Measurements from ENCODE around the gene PEPD.
"Not testable (repeated sequence)": the region's sequence is repeated elsewhere in the genome, so short reads cannot be mapped to it uniquely, and the experiment has no call there.

PEPD gene

DNA sequence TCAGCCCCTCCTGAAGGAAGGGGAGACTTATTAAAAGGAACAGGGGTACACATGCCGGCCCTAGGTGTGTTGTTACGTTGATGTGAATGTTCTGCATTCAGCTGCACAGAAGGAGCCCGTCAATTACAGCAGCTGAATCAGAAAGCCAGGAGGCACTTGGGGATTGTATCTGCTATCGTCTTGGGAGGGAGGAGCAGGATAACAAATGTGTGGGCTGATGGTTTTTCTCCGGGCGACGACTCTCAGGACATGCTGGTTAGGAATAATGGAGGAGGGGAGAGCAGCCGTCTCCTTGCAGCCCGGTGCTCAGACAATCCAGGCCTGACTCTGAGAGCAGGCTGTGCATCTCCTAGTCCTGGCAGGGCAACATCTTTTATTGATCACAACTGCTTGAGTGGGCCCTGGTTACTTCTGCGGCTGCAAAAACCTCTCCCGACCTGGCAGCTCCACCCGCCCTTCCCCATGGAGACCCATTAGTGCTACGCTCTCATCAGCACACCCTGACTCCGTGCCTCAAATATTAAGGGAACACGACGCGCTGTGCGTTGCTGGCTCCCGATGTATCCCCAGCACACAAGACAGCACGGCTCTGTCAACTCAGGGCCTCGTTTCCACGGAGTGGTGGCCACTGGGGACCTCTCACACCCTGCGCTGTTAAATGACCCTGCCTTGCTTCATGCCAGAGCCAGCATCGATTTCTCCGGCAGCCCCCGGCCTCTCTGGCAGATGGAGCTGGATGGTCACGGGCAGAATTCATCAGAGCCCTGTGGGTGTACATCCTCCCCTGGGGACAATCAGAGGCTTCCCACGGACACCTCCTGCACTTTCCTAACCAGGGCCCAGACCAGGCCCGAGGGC, 25.3 kb downstream of the PEPD start:
- DNase-seq = no peak

DNA sequence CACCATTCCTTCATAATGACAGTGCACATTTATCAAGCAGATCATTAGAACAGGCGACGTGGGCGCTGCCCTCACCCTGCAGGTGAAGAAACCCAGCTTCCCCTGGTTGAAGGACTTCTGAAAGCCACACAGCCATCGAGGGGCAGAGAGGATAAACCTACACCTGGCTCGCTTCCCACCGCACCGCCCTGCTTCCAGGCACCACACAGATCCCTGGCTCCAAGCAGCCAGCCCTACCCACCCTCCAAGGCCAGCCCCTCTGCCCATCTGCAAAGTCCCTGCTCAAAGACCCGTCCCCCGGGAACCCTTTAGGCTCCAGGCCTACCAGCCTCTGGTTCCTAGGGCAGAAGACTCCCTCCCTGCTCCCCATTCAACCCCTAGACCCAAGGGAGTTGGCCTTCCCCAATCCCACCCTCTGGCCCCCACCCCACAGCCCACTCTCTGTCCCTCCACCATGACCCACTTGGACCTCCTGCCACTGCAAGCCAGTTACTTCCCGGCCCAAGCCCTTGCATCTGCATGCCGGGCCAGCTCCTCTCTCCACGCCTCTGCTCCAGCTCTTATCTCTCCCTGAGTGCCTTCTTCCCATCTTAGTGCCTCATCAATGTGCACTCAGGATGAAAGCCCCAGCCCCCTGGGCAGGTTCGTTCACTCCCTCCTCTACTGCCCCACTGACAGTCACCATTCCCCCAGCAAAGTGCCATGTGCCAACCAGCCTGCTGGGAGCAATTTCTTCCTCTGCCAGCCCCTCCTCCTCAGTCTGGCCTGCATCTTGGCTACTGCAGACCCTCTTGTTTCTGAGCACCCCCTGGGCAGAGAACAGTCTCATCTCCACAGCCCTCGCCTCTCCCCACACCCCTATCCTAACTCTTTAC, 28.0 kb downstream of the PEPD start:
- DNase-seq = no peak

DNA sequence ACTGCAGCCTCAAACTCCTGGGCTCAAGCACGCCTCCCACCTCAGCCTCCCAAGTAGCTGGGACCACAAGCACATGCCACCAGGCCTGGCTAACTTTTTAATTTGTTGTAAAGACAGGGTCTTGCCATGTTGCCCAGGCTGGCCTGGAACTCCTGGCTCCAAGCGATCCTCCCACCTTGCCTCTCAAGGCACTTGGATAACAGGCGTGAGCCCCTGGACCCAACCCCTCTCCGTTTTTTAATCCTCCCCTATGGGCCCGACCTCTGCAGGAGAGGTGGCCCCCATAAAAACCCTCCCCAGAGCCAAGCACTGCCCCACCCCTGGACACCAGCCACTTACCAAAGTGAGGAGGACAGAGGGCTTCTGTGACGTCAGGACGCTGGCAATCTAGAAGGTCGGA, 28.6 kb downstream of the PEPD start:
- no peak for DNase-seq

DNA sequence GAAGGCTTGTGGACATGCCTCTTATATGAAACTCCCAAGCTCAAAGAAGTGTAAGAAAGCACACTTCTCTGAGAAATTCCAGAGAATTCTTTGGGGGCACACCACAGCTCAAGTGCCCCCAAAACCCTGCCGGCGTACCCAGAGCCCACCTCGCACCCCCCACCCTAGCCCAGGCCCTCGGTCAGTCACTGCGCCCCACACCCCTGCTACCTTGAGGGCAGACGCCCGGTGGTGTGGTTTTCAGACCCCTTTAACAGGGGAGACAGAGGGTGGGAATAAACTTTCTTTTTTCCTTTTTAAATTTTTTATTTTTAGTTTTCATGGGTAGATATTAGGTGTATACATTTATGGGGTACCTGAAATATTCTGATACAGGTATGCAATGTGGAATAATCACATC, 29.5 kb downstream of the PEPD start:
- no peak for DNase-seq

DNA sequence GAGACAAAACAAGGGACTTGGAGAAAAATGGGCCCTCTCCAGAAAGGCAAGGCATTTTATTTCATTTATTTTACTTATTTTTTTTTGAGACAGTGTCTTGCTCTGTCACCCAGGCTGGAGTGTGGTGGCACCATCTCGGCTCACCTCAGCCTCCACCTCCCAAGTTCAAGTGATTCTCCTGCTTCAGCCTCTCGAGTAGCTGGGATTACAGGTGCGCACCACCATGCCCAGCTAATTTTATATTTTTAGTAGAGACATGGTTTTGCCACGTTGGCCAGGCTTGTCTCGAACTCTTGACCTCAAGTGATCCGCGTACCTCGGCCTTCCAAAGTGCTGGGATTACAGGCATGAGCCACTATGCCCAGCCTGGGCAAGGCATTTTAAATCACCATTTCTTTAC, 31.0 kb downstream of the PEPD start:
- not testable (repeated sequence) for DNase-seq

DNA sequence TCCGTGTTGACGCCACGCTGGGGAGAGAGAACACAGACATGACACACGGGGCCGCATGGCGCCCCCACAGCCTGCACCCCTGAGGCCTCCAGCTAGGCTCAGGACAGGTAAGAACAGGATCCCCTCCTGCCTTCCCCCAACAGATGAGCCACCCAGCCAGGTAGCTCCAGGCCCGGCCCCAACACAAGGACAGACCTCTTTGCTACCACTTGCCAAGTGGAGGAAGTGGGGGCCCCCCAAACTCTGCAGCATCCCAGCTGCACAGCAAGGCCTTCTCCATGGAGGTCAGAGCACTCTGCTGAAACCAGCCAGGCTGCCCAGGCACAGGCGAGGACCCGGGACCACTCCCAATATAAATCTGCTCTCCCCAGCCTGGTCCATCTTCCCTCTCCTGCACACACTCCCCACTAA, 31.5 kb downstream of the PEPD start:
- no peak for DNase-seq

DNA sequence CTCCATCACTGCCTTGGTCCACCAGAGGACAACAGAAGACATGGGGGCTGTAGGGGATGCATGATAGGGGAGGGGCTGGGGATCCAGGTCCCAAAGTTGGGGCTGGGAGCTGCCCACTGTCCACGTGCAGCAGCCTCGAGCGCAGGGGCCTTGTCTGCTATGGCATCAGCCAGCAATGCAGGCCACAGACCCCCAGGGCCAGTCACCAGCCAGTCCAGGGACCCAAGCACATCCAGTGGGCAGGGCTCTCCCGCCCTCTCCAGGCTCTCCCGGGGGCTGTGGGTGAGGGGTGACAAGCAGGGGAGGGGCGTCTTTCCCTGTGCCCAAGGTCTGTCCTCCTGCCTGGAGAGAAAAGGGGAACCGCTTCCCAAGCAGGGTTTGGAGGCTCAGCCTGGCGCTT, 32.8 kb downstream of the PEPD start:
- DNase-seq = no peak

DNA sequence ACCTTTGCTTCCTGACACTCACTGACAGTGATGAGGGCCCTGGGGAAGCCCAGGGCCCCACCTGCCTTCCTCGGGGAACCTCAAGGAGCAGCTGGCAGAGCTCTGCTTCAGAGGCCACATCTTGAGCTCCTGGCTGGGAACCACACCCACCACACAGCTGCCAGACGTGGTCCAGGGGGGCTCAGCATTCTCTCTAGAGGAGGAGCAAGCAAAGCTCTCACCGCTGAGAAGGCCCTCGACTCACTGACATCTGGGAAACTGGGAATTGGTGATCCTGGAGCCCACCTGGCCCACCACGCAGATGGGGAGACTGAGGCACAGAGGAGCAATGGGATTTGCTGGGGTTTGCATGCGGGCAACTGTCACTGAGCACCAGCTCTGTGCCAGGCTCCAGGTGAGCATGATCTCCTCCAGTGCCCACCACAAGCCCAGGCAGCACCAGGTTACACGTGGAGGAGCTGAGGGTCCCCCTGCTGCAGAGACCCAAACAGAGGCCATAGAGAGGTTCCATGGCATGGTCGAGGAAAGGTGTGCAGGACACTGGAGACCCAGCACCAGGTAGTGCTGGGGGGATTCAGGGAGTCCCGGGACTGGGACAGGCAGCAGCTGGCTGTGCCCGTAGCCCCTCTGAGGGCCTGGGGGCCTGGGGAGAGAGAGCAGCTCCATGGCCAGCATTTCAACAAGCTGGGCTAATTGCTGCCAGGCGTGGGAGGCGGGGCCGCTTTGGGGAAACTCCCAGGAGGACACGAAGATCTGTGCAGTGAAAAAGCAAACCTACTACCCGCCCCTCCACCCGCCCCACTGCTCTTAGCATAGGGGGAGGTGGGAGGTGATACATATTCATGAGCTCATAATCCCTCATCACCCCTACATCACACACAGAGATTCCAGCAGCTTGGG, 33.4 kb downstream of the PEPD start:
- DNase-seq = no peak

DNA sequence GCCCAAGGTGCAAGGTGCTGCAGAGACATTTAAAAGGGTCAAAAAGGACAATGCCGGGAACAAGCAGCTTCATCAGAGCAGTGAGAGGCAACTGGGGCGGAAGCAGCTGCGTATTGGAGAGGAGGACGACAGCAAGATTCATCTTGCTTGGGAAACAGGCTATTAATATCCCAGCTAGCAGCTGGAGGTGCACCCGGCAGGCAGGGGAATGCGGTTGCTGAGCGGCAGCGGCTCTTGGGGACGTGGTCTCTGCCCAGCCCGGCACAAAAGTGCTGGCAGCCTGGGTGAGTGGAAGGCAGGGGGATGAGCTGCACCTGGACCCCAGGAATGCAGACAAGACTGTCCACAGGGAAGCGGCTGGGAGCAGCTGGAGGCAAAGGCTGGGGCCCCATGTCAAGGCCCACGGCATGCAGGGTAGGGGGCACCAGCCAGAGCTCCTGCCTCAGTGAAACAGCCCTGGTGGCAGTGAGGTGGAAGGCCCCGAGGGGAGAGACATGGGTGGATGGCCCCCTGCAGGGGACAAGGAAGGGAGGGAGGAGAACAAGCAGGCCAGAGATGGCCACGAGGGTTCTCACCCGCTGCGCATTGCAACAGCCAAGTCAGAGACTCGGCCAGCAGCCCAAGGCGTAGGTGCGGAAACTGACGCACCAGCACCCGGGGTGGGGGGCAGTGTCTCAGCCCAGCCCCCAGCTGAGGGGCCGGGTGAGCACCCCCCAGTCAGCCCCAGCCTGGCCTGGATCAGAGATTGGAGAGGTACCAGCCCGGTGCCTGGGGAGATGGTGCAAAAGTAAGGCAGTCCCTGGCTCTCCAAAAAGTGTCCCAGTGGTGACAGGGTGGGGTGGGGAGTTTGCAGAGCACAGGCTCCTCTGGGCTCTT, 34.4 kb downstream of the PEPD start:
- no peak for DNase-seq

DNA sequence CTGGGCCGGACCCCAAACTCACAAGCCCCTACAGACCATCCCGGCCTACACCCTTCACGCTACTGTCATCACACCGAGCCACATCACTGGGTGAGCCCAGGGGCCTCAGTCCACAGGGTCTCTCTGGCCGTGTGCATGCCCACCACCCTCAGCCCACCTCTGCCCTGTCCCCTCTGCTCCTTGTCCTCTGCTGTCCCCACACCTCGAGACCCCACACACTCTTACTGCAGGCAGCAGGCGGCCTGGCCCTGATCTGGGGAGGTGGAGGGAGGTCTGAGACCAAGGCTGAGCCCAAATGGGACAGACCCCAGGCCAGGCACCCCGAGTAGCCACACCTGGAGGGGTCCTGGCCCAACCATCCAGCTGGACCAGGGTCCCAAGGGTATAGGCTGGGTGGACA, 35.2 kb downstream of the PEPD start:
- no peak for DNase-seq

DNA sequence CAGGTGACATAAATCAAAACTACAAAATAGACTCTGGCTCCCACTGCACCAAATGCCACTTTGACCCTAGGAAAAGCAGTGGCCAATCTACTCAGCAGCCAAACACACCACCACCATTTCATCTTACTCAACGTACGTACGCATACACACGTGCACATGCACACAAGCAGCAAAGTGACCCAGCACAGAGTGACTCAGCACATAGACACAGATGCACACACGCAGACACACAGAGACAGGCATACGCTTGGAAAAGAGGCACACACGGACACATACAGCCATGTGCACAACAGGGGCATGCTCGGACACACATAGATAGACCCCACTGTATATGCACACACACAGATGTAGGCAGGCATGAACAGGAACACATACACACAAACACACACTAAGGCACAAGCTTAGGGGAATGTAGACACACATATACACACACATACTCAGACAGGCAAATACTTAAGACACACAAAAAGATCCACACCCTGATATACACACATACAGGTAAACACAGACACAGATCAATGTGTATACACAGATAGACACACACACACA, 37.3 kb downstream of the PEPD start:
- DNase-seq = no peak

DNA sequence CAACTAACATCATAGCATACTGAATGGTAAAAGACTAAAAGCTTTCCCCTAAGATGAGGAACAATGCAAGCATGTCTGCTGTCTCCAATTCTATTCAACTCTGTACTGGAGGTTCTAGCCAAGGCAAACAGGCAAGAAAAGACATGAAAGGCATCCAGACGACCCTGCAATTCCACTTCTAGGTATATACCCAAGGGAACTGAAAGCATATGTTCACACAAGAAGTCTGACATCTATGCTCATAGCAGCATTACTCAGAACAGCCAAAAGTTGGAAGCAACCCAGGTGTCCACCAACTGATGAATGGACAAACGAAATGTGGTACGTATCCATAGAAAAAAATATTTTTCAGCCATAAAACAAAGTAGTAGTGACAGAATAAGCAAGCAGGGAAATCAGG, 39.1 kb downstream of the PEPD start:
- DNase-seq = no peak

DNA sequence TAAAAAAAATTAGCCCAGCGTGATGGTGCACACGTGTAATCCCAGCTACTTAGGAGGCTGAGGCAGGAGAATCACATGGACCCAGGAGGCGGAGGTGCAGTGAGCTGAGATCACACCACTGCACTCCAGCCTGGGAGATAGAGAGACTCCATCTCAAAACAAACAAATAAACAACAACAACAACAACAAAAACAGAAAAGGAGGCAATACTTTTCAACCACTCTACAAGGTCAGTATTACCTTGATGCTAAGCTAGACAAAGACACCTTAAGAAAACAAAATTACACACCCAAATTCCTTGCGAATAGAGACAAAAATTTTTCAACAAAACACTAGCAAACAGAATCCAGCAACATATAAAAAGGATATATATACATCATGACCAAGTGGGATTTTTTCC, 39.7 kb downstream of the PEPD start:
- DNase-seq = no peak

DNA sequence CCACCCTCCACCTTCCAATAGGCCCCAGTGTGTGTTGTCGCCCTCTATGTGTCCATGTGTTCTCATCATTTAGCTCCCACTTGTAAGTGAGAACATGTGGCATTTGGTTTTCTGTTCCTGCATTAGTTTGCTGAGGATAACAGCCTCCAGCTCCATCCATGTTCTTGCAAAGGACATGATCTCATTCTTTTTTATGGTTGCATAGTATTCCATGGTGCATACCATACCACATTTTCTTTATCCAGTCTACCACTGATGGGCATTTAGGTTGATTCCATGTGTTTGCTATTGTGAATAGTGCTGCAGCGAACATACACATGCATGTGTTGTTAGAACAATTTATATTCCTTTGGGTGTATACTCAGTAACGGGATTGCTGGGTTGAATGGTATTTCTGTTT, 42.0 kb downstream of the PEPD start:
- not testable (repeated sequence) for DNase-seq

DNA sequence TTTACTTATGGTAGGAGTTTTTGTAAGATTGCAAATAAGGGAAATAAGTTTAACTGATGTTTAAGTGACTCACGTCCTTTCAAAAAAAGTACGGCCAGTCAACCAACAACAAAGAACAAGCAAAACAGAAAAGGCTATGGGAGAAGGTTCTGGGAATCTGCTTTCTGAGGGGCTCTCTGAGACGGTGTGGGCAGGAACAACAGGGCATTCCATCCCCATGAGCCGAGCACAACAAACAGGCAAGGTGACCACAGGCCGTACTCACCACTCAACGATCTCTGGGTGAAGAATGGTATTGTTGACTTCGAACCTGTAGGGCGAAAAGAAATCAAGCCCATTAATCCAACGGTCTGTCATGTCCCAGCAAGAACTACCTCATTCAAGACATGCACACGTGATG, 43.8 kb downstream of the PEPD start:
- DNase-seq = no peak

DNA sequence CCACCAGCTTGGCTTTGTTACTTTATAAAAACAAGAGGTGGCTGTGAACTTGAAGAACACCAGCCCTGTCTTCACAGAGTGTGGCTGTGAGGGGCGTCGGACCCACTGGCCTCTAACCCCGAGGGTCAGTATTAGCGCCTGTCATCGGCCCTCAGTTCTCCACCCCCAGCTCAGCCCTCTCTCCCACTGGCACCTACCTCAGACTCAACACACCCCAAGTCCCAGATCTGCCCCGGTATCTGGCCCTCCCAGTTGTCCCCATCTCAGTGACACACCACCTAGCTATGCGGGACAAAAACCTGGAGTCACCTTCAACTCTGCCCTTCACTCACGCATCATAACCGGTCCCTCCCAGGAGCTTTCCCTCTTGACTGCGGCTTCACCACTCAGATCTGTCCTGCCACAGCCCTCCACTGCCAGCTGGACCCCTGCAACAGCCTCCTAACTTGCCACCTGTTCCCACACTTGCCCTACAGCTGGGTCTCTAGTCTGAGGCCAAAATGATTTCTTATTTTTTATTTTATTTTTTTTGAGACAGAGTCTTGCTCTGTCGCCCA, 45.4 kb downstream of the PEPD start:
- DNase-seq = no peak

DNA sequence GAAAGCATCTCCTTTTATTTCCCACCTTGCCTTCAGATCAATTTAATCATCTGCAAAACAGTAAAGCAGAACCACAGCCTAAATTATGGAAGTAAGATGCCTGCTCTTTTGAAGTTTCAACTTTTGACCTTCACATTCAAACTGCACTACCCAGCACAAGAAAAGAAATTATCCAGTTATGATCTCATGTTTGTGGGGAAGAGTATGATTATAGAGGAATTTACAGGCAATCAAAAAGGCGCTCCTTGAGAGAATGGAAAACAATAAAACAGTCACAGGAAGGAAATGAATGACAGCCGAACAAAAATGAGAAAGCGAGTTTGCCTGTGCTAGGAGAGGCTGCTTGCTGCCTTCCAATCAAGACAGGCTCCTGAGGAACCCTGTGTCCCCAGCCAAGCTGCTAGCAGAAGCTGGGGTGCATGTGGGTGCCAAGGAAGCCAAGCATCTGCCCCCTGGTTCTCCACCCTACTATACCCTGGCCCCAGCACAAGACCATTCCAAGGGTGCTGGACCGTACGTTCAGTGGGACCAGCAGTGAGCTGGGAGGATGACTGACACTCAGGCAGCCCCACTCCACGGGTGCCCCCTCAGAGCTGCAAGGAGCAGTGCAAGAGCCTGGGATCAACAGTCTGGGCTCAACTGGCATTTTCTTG, 47.8 kb downstream of the PEPD start:
- no peak for DNase-seq

DNA sequence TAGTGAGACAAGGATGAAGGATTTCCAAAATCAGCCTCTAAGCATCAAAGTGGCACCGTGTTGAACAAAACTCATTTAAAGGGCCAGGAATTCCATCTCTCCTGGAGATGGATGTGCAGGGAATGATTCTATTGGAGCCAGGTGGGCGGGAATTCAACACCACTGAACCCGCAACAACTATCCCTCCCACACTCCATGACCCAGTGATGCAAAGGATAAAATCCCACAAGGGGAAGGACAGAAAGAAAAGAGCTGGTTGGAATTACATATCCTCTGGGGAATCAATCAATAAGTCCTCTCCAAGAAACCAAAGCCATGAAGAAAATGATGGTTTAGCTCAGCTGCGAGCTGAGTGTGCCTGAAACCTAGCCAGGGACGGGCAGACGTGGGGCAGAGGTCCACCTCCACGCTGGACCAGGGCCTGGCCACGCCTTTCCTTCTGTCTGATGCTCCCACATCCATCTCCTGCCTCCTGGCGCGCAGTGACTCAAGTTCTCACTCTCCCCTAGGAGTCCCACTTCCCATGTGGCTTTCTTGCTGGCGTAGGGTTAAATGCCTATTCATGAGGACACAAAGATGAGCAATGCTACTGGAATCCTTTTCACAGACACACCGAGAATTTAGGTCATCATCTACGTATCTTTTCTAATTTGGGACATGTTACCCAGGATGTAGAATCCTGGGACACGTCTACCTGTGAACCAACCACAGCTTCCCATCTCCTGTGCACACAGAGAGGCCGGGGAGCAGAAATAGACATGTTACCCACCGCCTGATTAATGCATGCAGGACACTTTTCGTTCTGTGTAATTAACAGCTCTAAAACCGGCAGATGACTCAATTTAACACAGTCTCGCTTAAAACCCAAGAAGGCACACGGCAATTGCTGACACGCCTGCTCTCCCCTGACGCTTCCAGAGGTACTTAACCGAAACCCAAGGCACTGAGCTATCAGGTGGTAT, 48.6 kb downstream of the PEPD start:
- no peak for DNase-seq

DNA sequence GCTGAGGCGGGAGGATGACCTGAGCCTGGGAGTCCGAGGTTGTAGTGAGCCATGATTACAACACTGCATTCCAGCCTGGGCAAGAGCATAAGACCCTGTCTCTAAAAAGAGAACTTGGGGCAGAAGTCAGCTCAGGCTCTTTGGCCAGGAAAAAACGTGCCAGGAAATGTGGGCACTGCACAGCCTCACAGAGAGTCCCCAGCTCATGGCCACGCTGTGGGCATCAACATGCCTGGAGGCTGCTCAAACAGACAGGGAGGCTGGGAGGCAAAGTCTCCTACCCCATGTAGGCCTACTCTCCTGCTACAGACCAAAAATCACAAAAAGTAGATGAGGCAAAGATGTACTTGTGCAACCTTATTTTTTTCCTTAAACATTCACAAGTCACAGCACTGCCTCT, 49.4 kb downstream of the PEPD start:
- DNase-seq = no peak

Data from activated CD4-positive, alpha-beta T cell treated with anti-CD3 and anti-CD28 coated beads for 4 hours (primary cell).